GM19240 (cell line): Measurements from ENCODE around the gene MAST2.
"Not testable (repeated sequence)": the region's sequence is repeated elsewhere in the genome, so short reads cannot be mapped to it uniquely, and the experiment has no call there.

Experiments
- DNase-seq: peaks from one replicate; pipeline ENCODE4 v3.0.0; 2011; ENCODE audit warnings: low spot score; ENCODE audit not compliant: insufficient read length

Gene MAST2

GRCh38 chr1:45891087-45891486, 87.7 kb downstream of the MAST2 start:
- no peak for DNase-seq

GRCh38 chr1:45892068-45892785, 88.8 kb downstream of the MAST2 start:
- DNase-seq: no peak

- DNase-seq: no peak
Observed at GRCh38 chr1:45894331-45894730, 90.9 kb downstream of the MAST2 start.

GRCh38 chr1:45894921-45895320, 91.5 kb downstream of the MAST2 start:
- no peak for DNase-seq

- no peak for DNase-seq
Observed at GRCh38 chr1:45895406-45895805, 92.0 kb downstream of the MAST2 start.

GRCh38 chr1:45906883-45907282, 103.5 kb downstream of the MAST2 start:
- no peak for DNase-seq

- DNase-seq: no peak
Observed at GRCh38 chr1:45908611-45909140, 105.3 kb downstream of the MAST2 start.

GRCh38 chr1:45911634-45912033, 108.2 kb downstream of the MAST2 start:
- DNase-seq: no peak

GRCh38 chr1:45913183-45913683, 109.8 kb downstream of the MAST2 start:
- DNase-seq: no peak

GRCh38 chr1:45913731-45914501, 110.5 kb downstream of the MAST2 start:
- DNase-seq: no peak

GRCh38 chr1:45914836-45915235, 111.4 kb downstream of the MAST2 start:
- no peak for DNase-seq

GRCh38 chr1:45922374-45922773, 119.0 kb downstream of the MAST2 start:
- DNase-seq: no peak

GRCh38 chr1:45922813-45923212, 119.4 kb downstream of the MAST2 start:
- no peak for DNase-seq

- no peak for DNase-seq
Observed at GRCh38 chr1:45923343-45923742, 119.9 kb downstream of the MAST2 start.

- DNase-seq: no peak
Observed at GRCh38 chr1:45924736-45925135, 121.3 kb downstream of the MAST2 start.

- no peak for DNase-seq
Observed at GRCh38 chr1:45925728-45926287, 122.4 kb downstream of the MAST2 start.

- DNase-seq: no peak
Observed at GRCh38 chr1:45926330-45926729, 122.9 kb downstream of the MAST2 start.

- not testable (repeated sequence) for DNase-seq
Observed at GRCh38 chr1:45927231-45927915, 124.0 kb downstream of the MAST2 start.

- DNase-seq: no peak
Observed at GRCh38 chr1:45928486-45929205, 125.2 kb downstream of the MAST2 start.

GRCh38 chr1:45929257-45929687, 125.9 kb downstream of the MAST2 start:
- DNase-seq: no peak
